Measurements from ENCODE around the gene ELP1.

GRCh38 chr9:108836781-108837180 is 97.1 kb downstream of the ELP1 start:
- TF ChIP-seq BCL11A (tag by site-specific recombination; IDR thresholded peaks at IDR 0.05; ENCODE audit: low read depth) = no peak
- no peak for TF ChIP-seq CTCF (tag by site-specific recombination; IDR thresholded peaks at IDR 0.05)

Data from HEK293 (cell line).